ENCODE measurements around the gene MYLK. TPM values are rescaled to one million over a fixed set of nuclear protein-coding genes. Genes with fewer than 3 reads are reported as not detected.

The MYLK gene
- total RNA-seq, 4 donors from 2014 or later = 9.7 to 92.8 (median 32.5) TPM

DNA sequence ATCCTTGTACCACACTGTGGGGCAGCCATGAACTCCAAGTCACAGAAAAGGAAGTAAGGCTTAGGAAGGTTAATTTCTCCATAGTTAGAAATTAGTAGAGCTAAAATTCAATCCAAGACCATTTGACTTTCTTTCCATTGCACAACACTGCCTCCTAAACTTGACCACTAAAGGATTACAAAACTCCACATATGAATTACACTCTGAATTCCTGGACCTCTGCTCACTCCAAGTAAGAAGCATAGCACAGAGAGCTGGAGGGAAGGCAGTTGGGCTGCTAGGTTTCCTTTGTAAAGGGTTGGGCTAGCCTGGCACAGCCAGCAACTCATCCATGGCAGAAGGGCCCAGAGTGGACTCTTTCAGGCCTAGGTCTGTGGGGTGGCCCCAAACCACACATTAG is 134.4 kb downstream of the MYLK start:
- TF ChIP-seq, protein P1, sequence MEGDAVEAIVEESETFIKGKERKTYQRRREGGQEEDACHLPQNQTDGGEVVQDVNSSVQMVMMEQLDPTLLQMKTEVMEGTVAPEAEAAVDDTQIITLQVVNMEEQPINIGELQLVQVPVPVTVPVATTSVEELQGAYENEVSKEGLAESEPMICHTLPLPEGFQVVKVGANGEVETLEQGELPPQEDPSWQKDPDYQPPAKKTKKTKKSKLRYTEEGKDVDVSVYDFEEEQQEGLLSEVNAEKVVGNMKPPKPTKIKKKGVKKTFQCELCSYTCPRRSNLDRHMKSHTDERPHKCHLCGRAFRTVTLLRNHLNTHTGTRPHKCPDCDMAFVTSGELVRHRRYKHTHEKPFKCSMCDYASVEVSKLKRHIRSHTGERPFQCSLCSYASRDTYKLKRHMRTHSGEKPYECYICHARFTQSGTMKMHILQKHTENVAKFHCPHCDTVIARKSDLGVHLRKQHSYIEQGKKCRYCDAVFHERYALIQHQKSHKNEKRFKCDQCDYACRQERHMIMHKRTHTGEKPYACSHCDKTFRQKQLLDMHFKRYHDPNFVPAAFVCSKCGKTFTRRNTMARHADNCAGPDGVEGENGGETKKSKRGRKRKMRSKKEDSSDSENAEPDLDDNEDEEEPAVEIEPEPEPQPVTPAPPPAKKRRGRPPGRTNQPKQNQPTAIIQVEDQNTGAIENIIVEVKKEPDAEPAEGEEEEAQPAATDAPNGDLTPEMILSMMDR (IDR thresholded peaks at IDR 0.05) = no peak
- no peak for TF ChIP-seq POLR2A (IDR thresholded peaks at IDR 0.05)
- DNase-seq (ENCODE audit: low spot score in 2 of 2) = no peak
- H3K4me3 ChIP-seq (ENCODE audit: low read depth, poor library complexity, severe bottlenecking) = no peak overlapping the region
- intact Hi-C loops (cut with DNase I; ENCODE audit: low total_unique reads) = no loop called here

DNA sequence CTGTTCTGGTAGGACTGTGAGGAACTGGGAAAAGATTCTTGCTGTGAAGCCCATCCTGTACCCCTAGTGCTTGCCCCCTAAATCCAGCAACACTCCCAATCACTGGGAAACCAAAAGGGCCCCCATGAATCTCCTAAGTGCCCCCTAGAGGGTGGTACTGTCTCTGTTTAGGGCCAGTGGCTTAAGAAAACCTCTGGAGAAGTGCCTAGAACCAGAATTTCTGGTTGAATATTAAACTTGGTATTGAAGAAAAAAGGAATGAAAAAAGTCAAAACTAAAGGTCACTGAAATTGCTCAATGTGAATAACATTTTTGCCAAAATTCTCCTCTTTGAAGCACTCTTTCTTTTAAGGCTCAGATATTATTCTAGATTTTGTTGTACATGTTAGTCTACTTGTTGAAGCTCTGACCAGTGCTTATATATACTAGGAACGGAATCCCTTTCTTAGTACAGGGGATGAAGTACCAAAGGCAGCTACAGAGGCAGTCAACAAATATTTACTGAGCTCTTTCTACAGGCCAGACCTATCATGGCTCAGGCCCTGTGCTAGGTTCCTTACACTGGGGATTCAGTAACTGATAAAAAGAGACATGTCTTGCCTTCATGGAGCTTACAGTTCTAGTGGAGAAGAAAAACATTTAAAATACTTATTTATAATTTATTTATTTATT is 138.8 kb downstream of the MYLK start:
- intact Hi-C loops (cut with DNase I; ENCODE audit: low total_unique reads) = no loop called here
- DNase-seq (ENCODE audit: low spot score in 2 of 2) = no peak
- TF ChIP-seq, protein P1 (IDR thresholded peaks at IDR 0.05) = no peak
- TF ChIP-seq POLR2A (IDR thresholded peaks at IDR 0.05) = no peak

DNA sequence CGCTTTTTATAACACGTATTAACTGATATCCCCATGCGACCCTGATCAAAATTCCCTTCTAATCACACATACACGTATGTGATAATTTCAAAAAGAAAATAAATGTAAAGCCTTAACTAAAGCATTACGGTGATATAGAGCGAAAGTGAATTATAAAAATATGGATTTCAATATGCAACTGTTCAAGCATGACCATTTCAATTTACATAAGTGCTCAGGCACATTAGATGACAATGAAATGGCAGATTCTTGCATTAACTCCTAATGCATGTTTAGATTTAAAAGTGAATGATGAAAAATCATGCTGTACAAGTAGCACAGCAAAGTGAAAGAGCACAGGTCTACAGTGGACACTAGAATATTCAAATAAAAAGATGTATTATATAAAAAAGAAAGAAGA is 140.1 kb downstream of the MYLK start:
- 95 to 96% methylated on average over 6 of the region's 6 CpGs for WGBS, 2 donors
- TF ChIP-seq, protein P1 (IDR thresholded peaks at IDR 0.05) = no peak
- no peak for TF ChIP-seq POLR2A (IDR thresholded peaks at IDR 0.05)

More for the DNA sequence above, 138.8 kb downstream of the MYLK start:
- WGBS, 2 donors = 89 to 98% methylated on average over 1 of the region's 1 CpG
- no peak overlapping the region for H3K4me3 ChIP-seq (ENCODE audit: low read depth, poor library complexity, severe bottlenecking)

DNA sequence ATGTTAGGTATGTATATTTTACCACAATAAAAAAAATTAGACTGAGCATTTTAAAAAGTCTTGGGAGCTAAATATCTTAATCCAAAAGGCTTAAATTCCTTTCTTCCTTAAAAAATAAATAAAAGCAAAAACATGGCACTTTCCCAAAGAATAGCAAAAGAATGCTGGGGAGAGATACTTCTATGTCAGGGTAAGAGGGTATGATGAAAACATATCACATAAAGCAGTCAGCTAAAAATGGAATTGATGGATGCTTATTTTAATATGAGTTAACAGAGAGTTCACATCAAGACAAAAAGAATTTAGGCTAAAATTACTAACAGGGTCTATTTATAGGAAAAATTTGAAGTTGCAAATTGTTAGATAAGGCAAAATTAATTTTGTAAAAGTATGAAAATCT is 141.0 kb downstream of the MYLK start:
- no peak for DNase-seq (ENCODE audit: low spot score in 2 of 2)
- TF ChIP-seq, protein P1 (IDR thresholded peaks at IDR 0.05) = no peak
- TF ChIP-seq POLR2A (IDR thresholded peaks at IDR 0.05) = no peak
- intact Hi-C loops (cut with DNase I; ENCODE audit: low total_unique reads) = no loop called here
- H3K4me3 ChIP-seq (ENCODE audit: low read depth, poor library complexity, severe bottlenecking) = no peak overlapping the region

More for the DNA sequence above, 140.1 kb downstream of the MYLK start:
- intact Hi-C loops (cut with DNase I; ENCODE audit: low total_unique reads) = no loop called here
- no peak for DNase-seq (ENCODE audit: low spot score in 2 of 2)
- no peak overlapping the region for H3K4me3 ChIP-seq (ENCODE audit: low read depth, poor library complexity, severe bottlenecking)

DNA sequence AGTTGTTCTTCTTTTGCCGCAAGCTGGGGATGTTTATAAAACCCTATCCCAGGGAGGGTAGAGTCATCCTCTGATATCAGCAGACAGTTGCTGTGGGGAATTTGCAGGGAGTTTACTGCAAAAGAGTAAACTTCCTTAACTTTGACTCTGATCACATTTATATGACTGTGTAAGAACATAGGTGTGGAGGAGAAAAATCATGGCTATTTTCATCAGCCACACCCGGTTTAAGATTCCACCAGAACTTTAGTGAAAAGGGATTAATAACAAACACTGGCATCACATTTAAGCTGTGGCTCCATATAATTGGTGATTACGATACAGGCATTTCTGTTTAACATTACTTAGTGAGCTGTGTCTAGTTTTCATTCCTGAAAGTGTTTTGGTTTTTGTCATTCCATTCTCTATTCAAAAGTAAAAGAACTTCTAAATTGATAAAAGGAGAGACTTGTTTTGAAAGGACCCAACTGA is 143.1 kb downstream of the MYLK start:
- 65 to 73% methylated on average over 3 of the region's 3 CpGs for WGBS, 2 donors

More for the DNA sequence above, 143.1 kb downstream of the MYLK start:
- TF ChIP-seq, protein P1 (IDR thresholded peaks at IDR 0.05) = no peak
- TF ChIP-seq POLR2A (IDR thresholded peaks at IDR 0.05) = no peak
- no peak overlapping the region for H3K4me3 ChIP-seq (ENCODE audit: low read depth, poor library complexity, severe bottlenecking)
- intact Hi-C loops (cut with DNase I; ENCODE audit: low total_unique reads) = no loop called here
- no peak for DNase-seq (ENCODE audit: low spot score in 2 of 2)

Data from lower leg skin (tissue), 4 donors.